Nephron (organoid): ENCODE data around the gene CEP170B.

Experiments used
- H3K27ac Mint-ChIP-seq, 3 experiments: 2 replicates each; pipeline ENCODE4 v1.8.0; 2020; ENCODE audit warnings: mixed read lengths in 3 of 3, mild to moderate bottlenecking in 2 of 3, moderate library complexity in 1 of 3
- H3K27me3 Mint-ChIP-seq: 2 replicates; pipeline ENCODE4 v1.8.0; 2021; ENCODE audit warnings: low read depth, mild to moderate bottlenecking, moderate library complexity, mixed read lengths
- H3K36me3 Mint-ChIP-seq: 2 replicates; pipeline ENCODE4 v1.8.0; 2020; ENCODE audit warnings: low read depth, mixed read lengths
- H3K4me1 Mint-ChIP-seq: 2 replicates; pipeline ENCODE4 v1.8.0; 2020; ENCODE audit warnings: mixed read lengths
- H3K4me3 Mint-ChIP-seq, 3 experiments: 2 replicates each; pipeline ENCODE4 v1.8.0; 2020; ENCODE audit warnings: mild to moderate bottlenecking in 3 of 3, mixed read lengths in 3 of 3, moderate library complexity in 2 of 3
- H3K9me3 Mint-ChIP-seq: 2 replicates; pipeline ENCODE4 v1.8.0; 2020; ENCODE audit warnings: mixed read lengths
- CTCF ChIP-seq, 3 experiments: fragments of 200-600 bp; sonication (generic); IDR thresholded peaks; one replicate each; pipeline ENCODE4 v1.5.0; 2021; ENCODE audit warnings: antibody characterized with exemption in 3 of 3; ENCODE audit not compliant: unreplicated experiment in 3 of 3

Gene CEP170B

DNA sequence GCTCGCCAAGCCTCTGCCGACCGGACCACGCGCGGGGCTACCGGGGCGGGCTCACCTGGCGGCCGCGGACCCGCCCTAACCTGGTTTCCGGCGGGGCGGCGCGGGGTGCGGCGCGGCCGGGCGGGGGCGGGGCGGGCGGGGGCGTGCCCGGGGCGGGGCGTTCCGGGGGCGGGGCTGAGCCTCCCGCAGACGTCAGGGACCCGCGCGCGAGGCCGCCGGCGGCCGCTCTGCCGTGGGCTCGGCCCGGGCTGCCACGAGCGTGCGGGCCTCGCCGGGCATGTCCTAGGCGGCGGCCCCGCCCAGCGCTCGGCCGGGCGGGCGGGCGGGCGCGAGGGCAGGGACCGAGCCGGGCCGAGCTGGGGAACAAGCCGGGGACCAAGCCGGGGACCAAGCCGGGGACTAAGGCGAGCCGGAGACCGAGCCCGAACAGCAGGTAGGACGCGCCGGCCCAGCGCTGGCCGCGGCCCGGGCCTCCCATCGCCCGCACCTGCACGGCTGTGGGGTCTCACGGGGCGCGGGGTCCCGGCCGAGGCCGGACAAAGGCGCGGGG is at the start of gene CEP170B:
TSS of gene CEP170B (plus strand) at position 188 of the 550 bp plus-strand sequence. CDS start 3,183 bp downstream, outside the sequence.
- Mint-ChIP-seq H3K9me3 (peaks cover 4% of the 10 kb centered on the region), H3K4me3 (peak within 1 kb of the TSS; percentile 80 to 84 (median 83)), H3K27ac (peak within 1 kb of the TSS in 1 of 3 experiments; percentile 88), H3K27me3 (peaks cover 24% of the 10 kb centered on the region), H3K36me3 (no peaks in the 10 kb centered on the region), H3K4me1 (peaks cover 7% of the 10 kb centered on the region)
- no peak for TF ChIP-seq CTCF (IDR thresholded peaks at IDR 0.05; ENCODE audit: unreplicated experiment in 3 of 3)

DNA sequence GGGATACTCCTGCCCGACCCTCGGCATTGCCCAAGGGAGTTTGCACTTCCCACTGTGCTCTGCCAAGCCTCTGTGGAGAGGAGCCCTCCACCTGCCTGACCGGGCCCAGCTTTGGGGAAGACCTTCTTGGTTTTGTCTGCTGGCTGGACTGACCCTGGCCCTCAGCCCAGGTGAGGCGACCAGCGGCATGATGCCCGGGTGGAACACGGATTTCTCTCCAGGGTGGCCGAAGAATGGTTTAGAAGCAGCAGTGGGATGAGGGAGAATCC is 48.5 kb upstream of the CEP170B start:
- peaks cover 15% of the 10 kb centered on the region for H3K4me1 Mint-ChIP-seq
- no peaks in the 10 kb centered on the region for H3K36me3 Mint-ChIP-seq
- no peaks in the 10 kb centered on the region for H3K9me3 Mint-ChIP-seq
- no peaks in the 10 kb centered on the region for H3K27me3 Mint-ChIP-seq
- peak overlapping the region; percentile 78 to 97 (median 95) for H3K27ac Mint-ChIP-seq
- TF ChIP-seq CTCF (IDR thresholded peaks at IDR 0.05; ENCODE audit: unreplicated experiment in 3 of 3): no peak
- H3K4me3 Mint-ChIP-seq: peak overlapping the region; percentile 96 to 97 (median 96)

DNA sequence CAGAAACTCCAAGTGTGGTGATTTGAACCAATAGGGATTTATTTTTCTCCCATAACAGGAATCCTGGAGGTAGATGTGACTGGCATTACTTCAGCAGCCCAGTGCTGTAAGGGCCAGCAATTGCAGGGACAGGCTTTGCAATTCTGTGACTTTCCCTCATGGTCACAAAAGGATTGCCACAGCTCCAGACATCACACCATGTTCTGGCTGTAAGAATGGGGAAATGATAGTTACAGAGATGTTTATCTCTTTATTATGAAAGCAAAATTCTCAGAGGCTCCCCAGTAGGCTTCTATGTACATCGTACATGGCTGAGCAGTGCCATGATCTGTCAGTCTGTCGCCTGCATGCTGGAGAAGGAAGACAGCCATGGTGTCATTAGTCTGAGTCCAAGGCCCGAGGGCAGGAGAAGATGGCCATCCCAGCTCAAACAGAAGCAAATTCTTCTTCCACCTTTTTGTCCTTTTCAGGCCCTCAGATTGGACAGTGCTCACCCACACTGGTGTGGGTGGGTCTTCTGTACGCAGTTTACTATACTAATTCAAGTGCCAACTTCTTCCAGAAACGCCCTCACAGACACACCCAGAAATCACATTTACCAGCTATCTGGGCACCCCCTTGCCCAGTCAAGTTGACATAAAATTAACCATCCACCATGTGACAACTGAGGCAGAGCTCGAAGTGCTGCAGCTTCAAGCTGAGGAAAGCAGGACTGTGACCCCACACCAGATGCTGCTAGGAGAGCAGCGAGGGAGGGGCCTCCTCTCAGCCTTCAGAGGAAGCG is 46.9 kb upstream of the CEP170B start:
- no peak for TF ChIP-seq CTCF (IDR thresholded peaks at IDR 0.05; ENCODE audit: unreplicated experiment in 3 of 3)
- no peaks in the 10 kb centered on the region for H3K36me3 Mint-ChIP-seq
- no peaks in the 10 kb centered on the region for H3K27me3 Mint-ChIP-seq
- H3K4me3 Mint-ChIP-seq: peak overlapping the region; percentile 50 to 65 (median 63)
- no peak overlapping the region for H3K27ac Mint-ChIP-seq
- H3K4me1 Mint-ChIP-seq: peaks cover 15% of the 10 kb centered on the region
- H3K9me3 Mint-ChIP-seq: no peaks in the 10 kb centered on the region

- TF ChIP-seq CTCF (IDR thresholded peaks at IDR 0.05; ENCODE audit: unreplicated experiment in 3 of 3): no peak
- Mint-ChIP-seq H3K27me3 (peaks cover 2% of the 10 kb centered on the region), H3K27ac (no peak overlapping the region), H3K36me3 (no peaks in the 10 kb centered on the region), H3K9me3 (no peaks in the 10 kb centered on the region), H3K4me3 (peak overlapping the region in 2 of 3 experiments; percentile 50 to 65), H3K4me1 (peaks cover 13% of the 10 kb centered on the region)
Measured at GRCh38 chr14:104818714-104819161, 46.3 kb upstream of the CEP170B start.

DNA sequence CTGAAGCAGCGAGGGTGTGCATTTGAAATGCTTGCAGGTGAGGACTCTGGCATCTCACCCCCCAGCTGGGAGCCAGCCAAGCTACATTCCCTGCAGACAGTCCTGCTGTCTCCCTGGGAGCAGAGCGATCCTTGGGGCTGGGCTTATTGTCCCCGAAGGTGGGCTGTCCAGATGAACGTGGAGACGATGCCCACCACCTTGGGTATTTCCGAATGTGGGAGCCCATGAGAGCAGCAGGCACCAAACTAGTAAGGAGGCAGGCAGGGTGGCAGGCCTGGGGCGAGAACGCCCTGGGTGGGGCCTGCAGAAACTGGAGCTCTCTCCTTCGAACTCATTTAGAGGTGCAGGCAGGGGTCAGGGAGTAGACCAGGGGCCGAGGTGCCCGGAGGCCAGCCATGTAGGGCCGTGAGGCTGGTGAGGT is 45.7 kb upstream of the CEP170B start:
- Mint-ChIP-seq H3K27ac (no peak overlapping the region), H3K4me3 (peak overlapping the region in 1 of 3 experiments; percentile 34), H3K27me3 (peaks cover 9% of the 10 kb centered on the region), H3K36me3 (no peaks in the 10 kb centered on the region), H3K4me1 (peaks cover 7% of the 10 kb centered on the region), H3K9me3 (peaks cover 1% of the 10 kb centered on the region)
- no peak for TF ChIP-seq CTCF (IDR thresholded peaks at IDR 0.05; ENCODE audit: unreplicated experiment in 3 of 3)
